Activated CD8-positive, alpha-beta memory T cell treated with anti-CD3 and anti-CD28 coated beads, Interleukin-2, amount 50 U/mL, for 24 hours (primary cell): ENCODE data around the gene TMCC2.
A peak's percentile ranks its signal among the peaks of the same experiment; 100 is the strongest.

Source experiments
- DNase-seq: peaks from one replicate; pipeline ENCODE4 v3.0.0-alpha.2; 2020; ENCODE audit errors: extremely low read depth

The TMCC2 gene

GRCh38 chr1:205301842-205302588, 74.3 kb downstream of the TMCC2 start:
- no peak for DNase-seq

- DNase-seq, result no peak
Measured at GRCh38 chr1:205303247-205303888, 75.6 kb downstream of the TMCC2 start.

- no peak for DNase-seq
Measured at GRCh38 chr1:205304046-205304694, 76.4 kb downstream of the TMCC2 start.

- no peak for DNase-seq
Measured at GRCh38 chr1:205304695-205305070, 76.9 kb downstream of the TMCC2 start.

- DNase-seq, result no peak
Measured at GRCh38 chr1:205306929-205307566, 79.3 kb downstream of the TMCC2 start.

- DNase-seq, result no peak
Measured at GRCh38 chr1:205309741-205310140, 82.0 kb downstream of the TMCC2 start.

- DNase-seq, result no peak
Measured at GRCh38 chr1:205310976-205311704, 83.4 kb downstream of the TMCC2 start.

GRCh38 chr1:205312866-205313562, 85.3 kb downstream of the TMCC2 start:
- no peak for DNase-seq

- DNase-seq, result no peak
Measured at GRCh38 chr1:205313563-205314308, 86.0 kb downstream of the TMCC2 start.

GRCh38 chr1:205315008-205315618, 87.4 kb downstream of the TMCC2 start:
- no peak for DNase-seq

GRCh38 chr1:205316161-205316566, 88.4 kb downstream of the TMCC2 start:
- DNase-seq, result no peak

GRCh38 chr1:205317311-205317917, 89.7 kb downstream of the TMCC2 start:
- no peak for DNase-seq

- DNase-seq, result no peak
Measured at GRCh38 chr1:205318231-205318991, 90.7 kb downstream of the TMCC2 start.

GRCh38 chr1:205319081-205320018, 91.6 kb downstream of the TMCC2 start:
- DNase-seq, result no peak

- peak; percentile 60 for DNase-seq
Measured at GRCh38 chr1:205321162-205321958, 93.6 kb downstream of the TMCC2 start, which contains the start of gene NUAK2. Gene NUAK2, minus strand, starts transcription at chr1:205321745. Its CDS starts 117 bp downstream, at chr1:205321628.

GRCh38 chr1:205321959-205322283, 94.2 kb downstream of the TMCC2 start:
- DNase-seq, result no peak
